COLO668 (cell line): ENCODE data around the gene DHX36.
A peak's percentile ranks its signal among the peaks of the same experiment; 100 is the strongest.

Experiments
- DNase-seq: peaks from one replicate; lab custom pipeline; 2025; ENCODE audit not compliant: unreplicated experiment; lab: John Stamatoyannopoulos, UW

DHX36 gene, protein sequence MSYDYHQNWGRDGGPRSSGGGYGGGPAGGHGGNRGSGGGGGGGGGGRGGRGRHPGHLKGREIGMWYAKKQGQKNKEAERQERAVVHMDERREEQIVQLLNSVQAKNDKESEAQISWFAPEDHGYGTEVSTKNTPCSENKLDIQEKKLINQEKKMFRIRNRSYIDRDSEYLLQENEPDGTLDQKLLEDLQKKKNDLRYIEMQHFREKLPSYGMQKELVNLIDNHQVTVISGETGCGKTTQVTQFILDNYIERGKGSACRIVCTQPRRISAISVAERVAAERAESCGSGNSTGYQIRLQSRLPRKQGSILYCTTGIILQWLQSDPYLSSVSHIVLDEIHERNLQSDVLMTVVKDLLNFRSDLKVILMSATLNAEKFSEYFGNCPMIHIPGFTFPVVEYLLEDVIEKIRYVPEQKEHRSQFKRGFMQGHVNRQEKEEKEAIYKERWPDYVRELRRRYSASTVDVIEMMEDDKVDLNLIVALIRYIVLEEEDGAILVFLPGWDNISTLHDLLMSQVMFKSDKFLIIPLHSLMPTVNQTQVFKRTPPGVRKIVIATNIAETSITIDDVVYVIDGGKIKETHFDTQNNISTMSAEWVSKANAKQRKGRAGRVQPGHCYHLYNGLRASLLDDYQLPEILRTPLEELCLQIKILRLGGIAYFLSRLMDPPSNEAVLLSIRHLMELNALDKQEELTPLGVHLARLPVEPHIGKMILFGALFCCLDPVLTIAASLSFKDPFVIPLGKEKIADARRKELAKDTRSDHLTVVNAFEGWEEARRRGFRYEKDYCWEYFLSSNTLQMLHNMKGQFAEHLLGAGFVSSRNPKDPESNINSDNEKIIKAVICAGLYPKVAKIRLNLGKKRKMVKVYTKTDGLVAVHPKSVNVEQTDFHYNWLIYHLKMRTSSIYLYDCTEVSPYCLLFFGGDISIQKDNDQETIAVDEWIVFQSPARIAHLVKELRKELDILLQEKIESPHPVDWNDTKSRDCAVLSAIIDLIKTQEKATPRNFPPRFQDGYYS

DNA sequence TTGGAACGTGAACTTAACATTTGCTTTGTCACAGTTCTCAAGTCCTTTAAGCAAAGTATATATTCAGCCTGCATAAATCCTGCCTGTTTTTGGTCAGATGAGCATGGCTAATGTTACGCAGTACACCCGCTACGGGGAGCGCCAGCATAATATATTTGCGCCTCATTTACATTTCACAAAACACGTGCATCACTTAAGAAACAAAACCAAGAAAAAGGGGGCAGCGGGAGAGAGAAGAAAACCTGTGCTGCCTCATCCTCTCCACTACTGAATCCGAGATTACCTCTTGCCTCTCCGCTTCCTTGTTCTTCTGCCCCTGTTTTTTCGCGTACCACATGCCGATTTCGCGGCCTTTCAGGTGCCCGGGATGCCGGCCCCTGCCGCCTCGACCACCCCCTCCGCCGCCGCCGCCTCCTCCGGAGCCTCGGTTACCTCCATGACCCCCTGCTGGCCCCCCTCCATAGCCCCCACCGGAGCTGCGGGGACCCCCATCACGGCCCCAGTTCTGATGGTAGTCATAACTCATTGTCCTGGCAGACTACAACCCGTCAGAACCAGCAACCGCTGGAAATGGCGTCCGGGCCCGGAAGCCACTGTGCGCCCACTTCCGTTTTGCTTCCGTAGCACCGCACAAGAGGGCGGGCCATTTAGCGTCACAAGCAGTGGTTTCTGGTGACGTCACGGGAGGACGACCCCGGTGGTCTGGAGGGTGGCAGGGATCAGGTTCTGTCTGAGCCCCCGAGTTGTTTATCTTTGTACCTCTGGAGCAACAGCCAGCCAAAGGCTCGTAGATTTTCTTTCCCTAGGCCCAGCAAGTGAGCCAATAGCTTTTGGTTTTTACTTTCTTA lies at the start of gene DHX36:
DHX36 (minus strand) TSS at position 597 of the 848 bp plus-strand sequence; CDS start at position 526, 71 bp downstream.
- DNase-seq, result peak; percentile 81

DNA sequence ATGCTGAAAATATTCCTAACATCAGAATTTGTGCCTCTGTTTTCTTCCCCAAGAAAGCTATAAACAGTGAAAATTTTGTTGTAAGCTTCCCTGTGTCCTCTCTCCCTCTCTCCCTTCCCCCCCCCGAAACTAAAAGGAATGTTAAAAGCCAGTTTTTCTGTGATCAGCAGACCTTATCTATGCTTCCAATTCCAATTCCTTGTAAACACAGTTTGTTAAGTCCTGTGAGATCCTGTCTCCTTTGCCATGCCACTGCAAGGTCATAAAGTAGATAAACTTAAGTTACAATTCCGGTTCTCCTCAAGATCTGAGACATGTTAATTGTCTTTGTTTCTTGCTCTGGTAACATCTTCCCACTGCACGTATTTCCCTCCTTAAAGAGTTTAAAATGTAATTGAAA lies 42.9 kb upstream of the DHX36 start:
- no peak for DNase-seq

DNA sequence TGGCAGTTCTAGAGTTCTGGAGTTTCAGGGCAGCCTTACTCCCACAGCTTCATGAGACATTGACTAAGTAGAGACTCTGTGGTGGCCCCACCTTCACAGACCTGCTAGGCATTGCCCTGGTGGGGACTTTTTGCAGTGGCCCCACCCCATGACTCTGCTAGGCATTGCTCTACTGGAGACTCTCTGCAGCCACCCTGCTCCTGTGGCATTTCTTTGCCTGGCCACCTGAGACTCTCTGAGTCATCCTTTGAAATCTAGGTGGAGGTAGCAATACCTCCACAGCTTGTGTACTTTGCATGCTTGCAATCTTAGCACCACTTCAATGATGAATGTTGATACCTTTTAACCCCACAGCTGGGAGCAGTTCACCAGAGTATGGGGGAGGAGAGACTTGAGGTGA lies 40.6 kb upstream of the DHX36 start:
- no peak for DNase-seq

DNA sequence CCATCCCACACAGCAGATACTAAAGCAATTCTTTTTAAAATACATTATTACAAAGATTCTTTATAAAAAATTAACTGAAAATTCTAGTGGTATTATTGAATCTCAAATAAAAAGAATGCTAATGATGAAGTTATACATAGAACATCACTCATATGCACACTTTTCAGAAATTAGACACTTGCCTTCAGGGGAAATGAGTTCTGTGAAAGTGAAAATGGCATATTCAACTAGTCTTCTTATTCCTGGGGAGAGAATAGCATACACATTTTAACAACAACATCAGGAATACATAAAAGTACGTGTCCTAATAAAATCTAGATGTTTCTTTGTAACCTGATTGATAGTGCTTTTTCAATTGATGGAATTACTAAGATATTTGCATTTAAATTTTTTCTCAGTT lies 36.8 kb upstream of the DHX36 start:
- DNase-seq, result no peak

DNA sequence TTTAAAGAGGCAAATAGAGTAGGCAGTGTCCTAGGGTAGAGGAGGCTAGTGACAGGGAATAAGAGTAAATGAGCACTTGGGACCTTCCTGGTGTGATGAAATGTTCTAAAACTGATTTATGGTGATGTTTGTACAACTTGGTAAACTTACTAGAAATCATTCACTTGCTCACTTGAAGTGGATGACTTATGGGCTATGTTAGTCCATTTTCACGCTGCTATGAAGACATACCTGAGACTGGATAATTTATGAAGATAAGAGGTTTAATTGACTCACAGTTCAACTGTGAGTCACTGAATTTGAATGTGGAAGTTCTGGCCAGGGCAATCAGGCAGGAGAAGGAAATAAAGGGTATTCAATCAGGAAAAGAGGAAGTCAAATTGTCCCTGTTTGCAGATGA lies 31.7 kb upstream of the DHX36 start:
- no peak for DNase-seq

DNA sequence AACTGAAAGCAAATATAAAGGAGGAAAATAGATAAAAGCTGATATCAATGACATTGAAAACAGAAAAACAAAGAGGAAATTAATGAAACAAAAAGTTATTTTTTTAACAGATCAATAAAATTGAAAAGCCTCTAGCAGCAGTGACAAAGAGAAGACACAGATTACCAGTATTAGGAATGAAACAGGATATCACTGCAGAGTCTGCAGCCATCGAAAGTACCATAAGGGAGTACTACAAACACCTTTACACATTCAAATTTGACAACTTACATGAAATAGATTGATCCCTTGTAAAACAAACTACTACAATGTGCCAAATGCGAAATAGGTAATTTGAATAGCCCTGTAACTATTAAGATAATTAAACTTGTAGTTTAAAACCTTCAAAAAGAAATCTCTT lies 24.9 kb upstream of the DHX36 start:
- DNase-seq, result no peak

DNA sequence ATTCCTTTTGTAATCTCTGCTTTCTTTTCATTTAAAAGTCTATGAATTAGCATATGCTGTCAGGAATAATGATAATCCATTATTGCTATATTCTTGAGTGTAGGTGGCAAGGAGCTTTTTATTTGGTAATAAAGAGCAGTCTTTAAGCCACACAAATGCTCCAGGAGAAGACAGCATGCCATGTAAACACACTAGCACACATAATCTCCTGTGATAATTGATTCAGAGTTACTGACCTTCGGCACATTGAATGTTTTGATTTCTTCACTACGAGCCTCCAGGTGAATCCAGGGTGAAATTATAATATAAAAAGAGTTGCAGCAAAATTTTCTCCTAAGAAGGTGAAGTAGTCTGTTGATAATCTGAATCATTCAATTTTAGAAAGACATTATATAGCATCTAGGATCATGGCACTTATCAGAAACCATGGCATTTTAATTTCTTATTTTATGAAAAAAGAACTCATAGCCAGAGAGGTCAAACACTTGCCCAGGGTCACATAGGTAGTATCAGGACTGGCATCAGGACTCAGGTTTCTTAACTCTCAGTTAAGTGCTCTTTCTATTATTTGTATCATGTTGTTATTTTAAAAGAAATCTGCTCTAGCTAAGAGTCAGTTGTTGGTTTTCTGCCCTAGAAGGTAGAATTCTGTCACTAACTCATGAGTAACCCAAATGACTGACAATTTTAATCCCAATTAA lies 21.3 kb upstream of the DHX36 start:
- DNase-seq, result no peak

DNA sequence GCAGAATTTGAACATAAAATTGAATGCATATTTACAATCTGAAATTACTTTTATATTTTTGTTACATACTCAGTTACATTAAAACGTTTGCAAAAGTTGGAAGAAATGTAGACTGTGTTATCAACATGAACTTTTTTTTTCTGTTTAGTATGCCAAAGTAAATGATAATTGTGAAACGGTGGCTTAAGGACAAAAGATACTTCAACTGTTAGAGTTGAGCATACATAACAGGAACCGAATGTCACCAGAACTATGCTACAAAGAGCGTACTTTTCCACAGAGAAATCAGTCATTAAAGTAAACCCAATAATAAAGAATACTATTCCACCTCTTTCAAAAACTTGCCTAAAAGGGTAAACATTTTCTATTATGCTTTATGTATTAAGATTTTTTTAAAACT lies 14.3 kb upstream of the DHX36 start:
- DNase-seq, result no peak

DNA sequence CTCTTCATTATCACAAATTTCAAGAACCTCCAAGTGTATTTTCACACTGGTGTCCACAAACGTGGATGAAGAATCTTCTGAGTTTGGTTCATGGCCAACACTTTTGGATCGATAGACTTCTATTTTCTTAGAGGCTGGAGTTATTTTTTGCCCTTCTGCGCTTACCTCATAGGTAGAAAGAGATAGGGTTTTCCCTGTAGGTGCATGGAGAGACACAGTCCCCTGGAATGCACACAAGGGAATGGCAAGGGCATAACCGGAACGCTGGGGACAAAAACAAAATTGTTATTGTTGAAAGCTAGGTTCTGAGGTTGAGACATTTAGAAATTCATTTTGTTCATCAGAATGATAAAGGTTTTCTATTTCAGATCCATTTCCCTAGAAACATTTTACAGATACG lies 13.7 kb upstream of the DHX36 start:
- no peak for DNase-seq

DNA sequence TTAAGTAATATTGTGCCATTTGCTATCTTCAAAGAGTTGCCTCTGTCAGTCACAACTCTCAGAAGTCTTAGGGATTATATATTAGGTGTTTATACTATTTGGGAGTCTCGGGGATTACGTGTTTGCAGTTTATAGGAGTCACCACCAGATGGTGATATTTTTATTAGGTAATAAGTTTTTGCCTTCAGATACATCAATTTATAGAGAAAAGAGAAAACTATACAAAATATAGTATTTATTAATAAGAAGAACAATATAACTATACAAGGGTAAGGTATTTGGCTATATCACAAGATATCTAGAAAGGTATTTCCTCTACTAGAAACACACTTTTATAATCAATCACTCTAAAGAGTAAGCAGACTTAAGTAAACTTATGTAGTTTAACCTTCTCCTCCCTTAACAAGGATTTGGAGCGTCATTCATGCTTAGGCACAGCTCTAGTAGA lies 10.7 kb upstream of the DHX36 start:
- DNase-seq, result no peak

DNA sequence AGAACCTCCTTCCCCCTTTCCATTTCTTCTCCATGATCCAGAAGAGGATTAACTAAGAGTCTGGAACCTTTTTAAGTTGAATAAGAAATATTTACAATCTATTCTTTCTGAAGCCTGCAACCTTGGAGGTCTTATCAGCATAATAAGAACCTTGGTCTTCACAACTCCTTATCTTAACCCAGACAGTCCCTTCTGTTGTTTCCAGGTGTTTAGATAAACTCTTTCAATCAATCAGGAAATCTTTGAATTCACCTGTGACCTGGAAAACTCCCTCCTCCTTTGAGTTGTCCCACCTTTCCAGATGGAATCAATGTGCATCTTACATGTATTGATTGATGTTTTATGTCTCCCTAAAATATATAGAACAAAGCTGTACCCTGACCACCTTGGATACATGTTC lies 3.6 kb upstream of the DHX36 start:
- DNase-seq, result no peak

DNA sequence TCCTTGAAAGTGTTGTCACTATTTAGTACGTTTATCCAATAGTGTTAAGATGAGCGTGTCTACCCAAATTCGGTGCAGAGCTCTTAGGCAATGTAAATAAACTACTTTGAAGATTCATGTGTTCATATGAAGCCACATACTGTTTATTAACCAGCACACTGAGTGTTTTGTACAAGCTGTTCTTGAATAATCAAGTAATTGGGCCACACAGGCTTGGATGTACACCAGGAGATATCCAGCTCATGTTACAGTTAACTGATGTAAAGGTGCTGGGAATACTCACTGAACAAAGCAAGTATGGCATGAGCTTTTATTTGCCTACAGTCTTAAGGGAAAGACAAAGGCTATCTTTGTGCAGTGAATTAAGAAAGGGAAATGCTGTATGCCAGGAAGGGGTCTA lies 632 bp upstream of the DHX36 start:
- DNase-seq, result no peak

DNA sequence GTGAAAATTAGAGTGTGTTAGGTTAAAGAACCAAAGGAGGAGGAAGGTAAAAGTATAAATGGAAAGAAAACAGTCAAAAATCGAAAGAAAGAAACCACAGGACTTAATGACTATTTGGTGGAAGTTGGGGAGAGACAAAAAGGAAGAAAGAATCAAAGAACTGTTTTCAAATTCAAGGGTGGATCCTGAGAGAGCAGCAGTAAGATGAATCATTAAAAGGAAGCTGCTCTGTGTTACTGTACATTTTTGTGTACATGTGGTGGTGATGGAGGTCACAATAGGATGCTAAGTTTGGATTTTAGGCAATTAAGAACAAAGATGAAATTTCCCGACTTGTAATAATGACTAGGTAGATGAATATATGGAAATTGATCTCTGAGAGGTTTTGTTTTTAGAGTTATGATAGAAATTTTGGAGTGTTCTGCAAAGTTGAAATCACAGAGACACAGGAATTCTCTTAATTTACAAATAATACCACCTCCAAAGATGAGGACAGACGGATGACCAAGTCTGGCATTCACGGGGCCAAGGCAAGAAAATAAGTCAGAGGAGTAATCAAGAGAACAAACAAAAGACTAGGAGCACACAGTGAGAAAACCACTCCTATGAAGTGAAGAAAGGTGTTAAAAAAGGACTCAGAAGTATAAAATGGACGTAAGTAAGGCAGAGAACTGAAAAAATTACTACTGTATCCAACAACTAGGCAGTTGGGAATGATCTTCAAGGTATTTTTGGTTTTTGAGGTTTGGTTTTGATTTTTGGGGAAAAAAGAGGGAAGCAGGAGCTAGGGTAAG lies 7.1 kb downstream of the DHX36 start:
- DNase-seq, result no peak

DNA sequence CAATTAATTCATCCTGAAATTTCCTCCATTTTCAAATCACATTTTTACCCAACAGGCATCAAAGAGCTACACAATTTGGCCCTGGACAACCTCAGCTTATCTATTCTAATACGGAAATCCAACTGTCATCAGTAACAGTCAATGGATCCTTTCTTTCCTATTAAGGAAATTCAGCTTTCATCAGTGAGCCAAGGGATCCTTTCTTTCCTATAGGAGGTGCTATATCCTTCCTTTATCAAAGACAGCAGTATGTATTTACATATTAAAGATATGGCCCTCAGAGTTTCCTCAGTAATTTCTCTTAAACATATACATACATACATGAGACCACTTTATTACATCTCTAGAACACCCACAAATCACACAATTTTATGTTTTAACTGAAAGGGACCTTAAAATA lies 10.1 kb downstream of the DHX36 start:
- DNase-seq, result no peak

DNA sequence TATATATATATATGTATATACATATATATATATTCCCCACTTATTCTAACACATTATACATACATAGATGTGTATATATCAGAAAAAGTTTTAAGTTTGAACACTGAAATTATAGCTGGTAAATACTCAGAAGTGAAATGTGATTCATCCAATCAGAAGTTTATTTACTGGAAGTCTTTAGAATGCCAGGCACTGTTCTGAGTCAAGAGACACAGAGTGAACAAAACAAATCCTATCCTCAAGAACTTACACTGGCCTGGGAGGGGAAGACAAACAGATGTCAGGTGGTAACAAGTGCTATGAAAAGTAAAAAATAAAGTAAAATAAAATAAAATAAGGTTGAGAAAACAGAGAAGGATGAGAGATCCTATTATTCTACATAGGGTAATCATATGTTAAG lies 13.4 kb downstream of the DHX36 start:
- DNase-seq, result no peak

DNA sequence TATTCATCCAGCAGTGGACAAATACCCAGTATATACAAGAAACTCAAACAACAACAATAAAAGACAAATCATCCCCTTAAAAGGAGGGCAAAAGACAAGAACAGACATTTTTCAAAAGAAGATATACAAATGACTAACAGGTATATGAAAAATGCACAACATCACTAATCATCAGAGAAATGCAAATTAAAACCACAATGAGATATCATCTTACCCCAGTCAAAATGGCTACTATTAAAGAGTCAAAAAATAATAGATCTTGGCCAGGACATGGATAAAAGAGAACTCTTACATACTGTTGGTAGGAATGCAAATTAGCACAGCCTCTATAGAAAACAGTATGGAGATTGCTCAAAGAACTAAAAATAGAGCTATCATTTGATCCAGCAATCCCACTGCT lies 16.9 kb downstream of the DHX36 start:
- DNase-seq, result no peak

DNA sequence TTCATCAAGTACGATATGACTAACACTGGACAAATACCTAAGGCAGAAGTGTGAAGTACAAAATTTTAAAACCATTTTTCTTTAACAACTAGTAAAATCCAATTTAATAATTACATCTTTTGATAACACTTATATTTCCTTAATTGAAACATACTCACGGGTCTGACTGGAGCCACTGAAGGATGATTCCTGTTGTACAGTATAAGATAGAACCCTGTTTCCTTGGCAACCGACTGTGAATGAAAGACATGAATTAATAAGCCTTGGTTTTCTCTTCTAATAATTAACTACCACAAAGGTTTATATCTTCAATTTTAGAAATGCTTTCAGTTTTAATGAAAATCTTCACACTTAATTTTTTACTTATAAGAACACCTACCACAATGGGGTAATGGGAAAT lies 19.4 kb downstream of the DHX36 start:
- no peak for DNase-seq

DNA sequence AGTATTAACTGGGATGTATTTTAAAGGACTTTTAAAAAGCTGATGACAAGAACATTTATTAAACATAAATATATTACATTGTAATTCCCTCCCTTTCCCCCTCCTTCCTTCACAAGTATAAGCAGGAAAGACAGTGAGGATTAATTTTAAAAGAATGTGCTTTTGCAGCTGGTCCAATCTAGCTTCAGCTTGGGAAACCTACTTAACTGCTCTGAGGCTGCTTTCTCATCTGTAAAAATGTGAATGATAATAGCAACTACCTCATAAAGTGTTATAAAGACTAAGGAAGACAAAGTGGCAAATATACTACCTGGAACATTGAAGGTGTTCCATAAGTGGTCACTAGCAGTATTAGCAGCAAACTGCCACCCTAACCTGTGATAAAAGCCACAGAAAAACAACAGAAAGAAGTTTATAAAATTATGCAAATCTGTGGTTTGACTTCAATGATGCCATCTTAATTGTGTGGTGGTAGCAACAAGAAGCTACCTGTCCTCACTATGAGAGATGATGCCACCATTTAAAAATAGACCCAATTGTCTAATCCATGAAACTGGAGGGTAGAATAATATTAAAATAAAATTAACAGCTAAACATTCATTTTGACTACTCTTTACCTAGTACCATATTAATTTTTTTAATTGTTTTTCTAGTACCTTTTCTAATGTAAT lies 20.0 kb downstream of the DHX36 start:
- no peak for DNase-seq

DNA sequence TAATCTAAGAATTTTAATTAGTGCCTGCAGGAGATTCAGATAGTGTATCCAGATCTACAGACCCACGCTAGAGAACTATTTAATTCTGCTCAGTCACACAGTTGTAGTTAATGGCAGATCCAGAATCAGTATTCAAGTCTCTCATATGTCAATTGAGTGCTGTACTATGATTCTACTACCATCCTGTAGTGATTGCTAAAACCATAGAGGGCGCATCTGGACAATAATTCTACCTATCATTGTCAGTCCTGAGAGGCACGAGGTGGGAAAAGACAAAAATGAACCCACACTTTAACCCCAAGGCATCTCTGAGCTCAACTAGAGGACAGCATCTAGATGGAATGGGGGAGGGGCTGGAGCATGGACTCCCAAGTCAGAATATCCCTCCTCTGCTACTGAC lies 22.7 kb downstream of the DHX36 start:
- DNase-seq, result no peak
